ENCODE measurements around the gene PRDM16.

PRDM16 gene

GRCh38 chr1:3038113-3038551 is 30.9 kb upstream of the PRDM16 start:
- Histone ChIP-seq H3K27me3 (replicated peaks; ENCODE audit: control insufficient read depth, insufficient read depth, low read length, poor library complexity, severe bottlenecking) (no peaks in the 10 kb centered on the region), H3K4me1 (ENCODE audit: control insufficient read depth, insufficient read depth, low read length, poor library complexity, severe bottlenecking) (peaks cover 10% of the 10 kb centered on the region), H3K9me3 (ENCODE audit: control insufficient read depth, low read length) (no peaks in the 10 kb centered on the region), H3K36me3 (ENCODE audit: control insufficient read depth, insufficient read depth, low read length) (no peaks in the 10 kb centered on the region), H3K4me3 (ENCODE audit: insufficient read depth, low read depth, low read length, poor library complexity, severe bottlenecking) (no peak overlapping the region), H3K27ac (ENCODE audit: insufficient read depth, low read length, poor library complexity, severe bottlenecking) (no peak overlapping the region)
- DNase-seq: no peak

GRCh38 chr1:3038571-3039181 is 30.3 kb upstream of the PRDM16 start:
- no peak overlapping the region for H3K27ac ChIP-seq (ENCODE audit: insufficient read depth, low read length, poor library complexity, severe bottlenecking)
- peaks cover 7% of the 10 kb centered on the region for H3K4me1 ChIP-seq (ENCODE audit: control insufficient read depth, insufficient read depth, low read length, poor library complexity, severe bottlenecking)
- no peak for DNase-seq
- H3K4me3 ChIP-seq (ENCODE audit: insufficient read depth, low read depth, low read length, poor library complexity, severe bottlenecking): no peak overlapping the region
- H3K36me3 ChIP-seq (ENCODE audit: control insufficient read depth, insufficient read depth, low read length): no peaks in the 10 kb centered on the region
- no peaks in the 10 kb centered on the region for H3K9me3 ChIP-seq (ENCODE audit: control insufficient read depth, low read length)
- H3K27me3 ChIP-seq (replicated peaks; ENCODE audit: control insufficient read depth, insufficient read depth, low read length, poor library complexity, severe bottlenecking): no peaks in the 10 kb centered on the region

- DNase-seq: no peak
- Histone ChIP-seq H3K4me3 (ENCODE audit: insufficient read depth, low read depth, low read length, poor library complexity, severe bottlenecking) (no peak overlapping the region), H3K36me3 (ENCODE audit: control insufficient read depth, insufficient read depth, low read length) (no peaks in the 10 kb centered on the region), H3K27ac (ENCODE audit: insufficient read depth, low read length, poor library complexity, severe bottlenecking) (no peak overlapping the region), H3K4me1 (ENCODE audit: control insufficient read depth, insufficient read depth, low read length, poor library complexity, severe bottlenecking) (peaks cover 3% of the 10 kb centered on the region), H3K9me3 (ENCODE audit: control insufficient read depth, low read length) (no peaks in the 10 kb centered on the region), H3K27me3 (replicated peaks; ENCODE audit: control insufficient read depth, insufficient read depth, low read length, poor library complexity, severe bottlenecking) (no peaks in the 10 kb centered on the region)
Observed at GRCh38 chr1:3040004-3040403, 29.0 kb upstream of the PRDM16 start.

GRCh38 chr1:3042481-3042880 is 26.5 kb upstream of the PRDM16 start:
- Histone ChIP-seq H3K4me3 (ENCODE audit: insufficient read depth, low read depth, low read length, poor library complexity, severe bottlenecking) (no peak overlapping the region), H3K4me1 (ENCODE audit: control insufficient read depth, insufficient read depth, low read length, poor library complexity, severe bottlenecking) (peaks cover 3% of the 10 kb centered on the region), H3K9me3 (ENCODE audit: control insufficient read depth, low read length) (no peaks in the 10 kb centered on the region), H3K27ac (ENCODE audit: insufficient read depth, low read length, poor library complexity, severe bottlenecking) (no peak overlapping the region), H3K27me3 (replicated peaks; ENCODE audit: control insufficient read depth, insufficient read depth, low read length, poor library complexity, severe bottlenecking) (no peaks in the 10 kb centered on the region), H3K36me3 (ENCODE audit: control insufficient read depth, insufficient read depth, low read length) (no peaks in the 10 kb centered on the region)
- no peak for DNase-seq

GRCh38 chr1:3049164-3049563 is 19.8 kb upstream of the PRDM16 start:
- Histone ChIP-seq H3K4me1 (ENCODE audit: control insufficient read depth, insufficient read depth, low read length, poor library complexity, severe bottlenecking) (no peaks in the 10 kb centered on the region), H3K4me3 (ENCODE audit: insufficient read depth, low read depth, low read length, poor library complexity, severe bottlenecking) (no peak overlapping the region), H3K27me3 (replicated peaks; ENCODE audit: control insufficient read depth, insufficient read depth, low read length, poor library complexity, severe bottlenecking) (no peaks in the 10 kb centered on the region), H3K27ac (ENCODE audit: insufficient read depth, low read length, poor library complexity, severe bottlenecking) (no peak overlapping the region), H3K9me3 (ENCODE audit: control insufficient read depth, low read length) (no peaks in the 10 kb centered on the region), H3K36me3 (ENCODE audit: control insufficient read depth, insufficient read depth, low read length) (no peaks in the 10 kb centered on the region)
- no peak for DNase-seq

GRCh38 chr1:3049905-3050304 is 19.1 kb upstream of the PRDM16 start:
- no peak for DNase-seq
- no peak overlapping the region for H3K4me3 ChIP-seq (ENCODE audit: insufficient read depth, low read depth, low read length, poor library complexity, severe bottlenecking)
- H3K36me3 ChIP-seq (ENCODE audit: control insufficient read depth, insufficient read depth, low read length): no peaks in the 10 kb centered on the region
- no peaks in the 10 kb centered on the region for H3K27me3 ChIP-seq (replicated peaks; ENCODE audit: control insufficient read depth, insufficient read depth, low read length, poor library complexity, severe bottlenecking)
- no peak overlapping the region for H3K27ac ChIP-seq (ENCODE audit: insufficient read depth, low read length, poor library complexity, severe bottlenecking)
- H3K9me3 ChIP-seq (ENCODE audit: control insufficient read depth, low read length): no peaks in the 10 kb centered on the region
- no peaks in the 10 kb centered on the region for H3K4me1 ChIP-seq (ENCODE audit: control insufficient read depth, insufficient read depth, low read length, poor library complexity, severe bottlenecking)

GRCh38 chr1:3050603-3051002 is 18.4 kb upstream of the PRDM16 start:
- H3K27me3 ChIP-seq (replicated peaks; ENCODE audit: control insufficient read depth, insufficient read depth, low read length, poor library complexity, severe bottlenecking): no peaks in the 10 kb centered on the region
- no peaks in the 10 kb centered on the region for H3K36me3 ChIP-seq (ENCODE audit: control insufficient read depth, insufficient read depth, low read length)
- DNase-seq: no peak

GRCh38 chr1:3051270-3052268 is 17.4 kb upstream of the PRDM16 start:
- H3K36me3 ChIP-seq (ENCODE audit: control insufficient read depth, insufficient read depth, low read length): no peaks in the 10 kb centered on the region
- no peaks in the 10 kb centered on the region for H3K27me3 ChIP-seq (replicated peaks; ENCODE audit: control insufficient read depth, insufficient read depth, low read length, poor library complexity, severe bottlenecking)
- no peak for DNase-seq
- no peak overlapping the region for H3K27ac ChIP-seq (ENCODE audit: insufficient read depth, low read length, poor library complexity, severe bottlenecking)
- no peaks in the 10 kb centered on the region for H3K4me1 ChIP-seq (ENCODE audit: control insufficient read depth, insufficient read depth, low read length, poor library complexity, severe bottlenecking)
- no peak overlapping the region for H3K4me3 ChIP-seq (ENCODE audit: insufficient read depth, low read depth, low read length, poor library complexity, severe bottlenecking)
- no peaks in the 10 kb centered on the region for H3K9me3 ChIP-seq (ENCODE audit: control insufficient read depth, low read length)

More at GRCh38 chr1:3050603-3051002, 18.4 kb upstream of the PRDM16 start:
- Histone ChIP-seq H3K4me3 (ENCODE audit: insufficient read depth, low read depth, low read length, poor library complexity, severe bottlenecking) (no peak overlapping the region), H3K4me1 (ENCODE audit: control insufficient read depth, insufficient read depth, low read length, poor library complexity, severe bottlenecking) (no peaks in the 10 kb centered on the region), H3K9me3 (ENCODE audit: control insufficient read depth, low read length) (no peaks in the 10 kb centered on the region), H3K27ac (ENCODE audit: insufficient read depth, low read length, poor library complexity, severe bottlenecking) (no peak overlapping the region)

GRCh38 chr1:3052501-3052900 is 16.5 kb upstream of the PRDM16 start:
- Histone ChIP-seq H3K27me3 (replicated peaks; ENCODE audit: control insufficient read depth, insufficient read depth, low read length, poor library complexity, severe bottlenecking) (no peaks in the 10 kb centered on the region), H3K4me3 (ENCODE audit: insufficient read depth, low read depth, low read length, poor library complexity, severe bottlenecking) (no peak overlapping the region), H3K9me3 (ENCODE audit: control insufficient read depth, low read length) (no peaks in the 10 kb centered on the region), H3K36me3 (ENCODE audit: control insufficient read depth, insufficient read depth, low read length) (no peaks in the 10 kb centered on the region), H3K4me1 (ENCODE audit: control insufficient read depth, insufficient read depth, low read length, poor library complexity, severe bottlenecking) (no peaks in the 10 kb centered on the region), H3K27ac (ENCODE audit: insufficient read depth, low read length, poor library complexity, severe bottlenecking) (no peak overlapping the region)
- DNase-seq: no peak

- no peaks in the 10 kb centered on the region for H3K27me3 ChIP-seq (replicated peaks; ENCODE audit: control insufficient read depth, insufficient read depth, low read length, poor library complexity, severe bottlenecking)
- H3K4me3 ChIP-seq (ENCODE audit: insufficient read depth, low read depth, low read length, poor library complexity, severe bottlenecking): no peak overlapping the region
- H3K9me3 ChIP-seq (ENCODE audit: control insufficient read depth, low read length): no peaks in the 10 kb centered on the region
- no peak for DNase-seq
- no peak overlapping the region for H3K27ac ChIP-seq (ENCODE audit: insufficient read depth, low read length, poor library complexity, severe bottlenecking)
- no peaks in the 10 kb centered on the region for H3K4me1 ChIP-seq (ENCODE audit: control insufficient read depth, insufficient read depth, low read length, poor library complexity, severe bottlenecking)
- no peaks in the 10 kb centered on the region for H3K36me3 ChIP-seq (ENCODE audit: control insufficient read depth, insufficient read depth, low read length)
Observed at GRCh38 chr1:3053366-3053980, 15.5 kb upstream of the PRDM16 start.

Data from effector memory CD4-positive, alpha-beta T cell (primary cell).